LNCAP (cell line): ENCODE results near the gene SF1.
A peak's percentile ranks its signal among the peaks of the same experiment; 100 is the strongest.

ENCODE experiments used
- CTCF ChIP-seq: fragments of 450-650 bp; IDR thresholded peaks from 2 replicates; pipeline ENCODE4 v1.5.1; 2017; ENCODE audit warnings: mild to moderate bottlenecking

The SF1 gene

GRCh38 chr11:64791781-64792291 is 13.5 kb upstream of the SF1 start:
- no peak for TF ChIP-seq CTCF

- TF ChIP-seq CTCF = no peak
Observed at GRCh38 chr11:64790205-64791095, 12.1 kb upstream of the SF1 start.

- no peak for TF ChIP-seq CTCF
Observed at GRCh38 chr11:64789331-64790204, 11.2 kb upstream of the SF1 start.

GRCh38 chr11:64788321-64789215 is 10.2 kb upstream of the SF1 start:
- TF ChIP-seq CTCF = no peak

- TF ChIP-seq CTCF = peak; percentile 72
Observed at GRCh38 chr11:64787526-64788320, 9.4 kb upstream of the SF1 start.

GRCh38 chr11:64786308-64786707 is 8.0 kb upstream of the SF1 start:
- TF ChIP-seq CTCF = no peak
